Measurements from ENCODE around the gene CLDN9.

Gene CLDN9

DNA sequence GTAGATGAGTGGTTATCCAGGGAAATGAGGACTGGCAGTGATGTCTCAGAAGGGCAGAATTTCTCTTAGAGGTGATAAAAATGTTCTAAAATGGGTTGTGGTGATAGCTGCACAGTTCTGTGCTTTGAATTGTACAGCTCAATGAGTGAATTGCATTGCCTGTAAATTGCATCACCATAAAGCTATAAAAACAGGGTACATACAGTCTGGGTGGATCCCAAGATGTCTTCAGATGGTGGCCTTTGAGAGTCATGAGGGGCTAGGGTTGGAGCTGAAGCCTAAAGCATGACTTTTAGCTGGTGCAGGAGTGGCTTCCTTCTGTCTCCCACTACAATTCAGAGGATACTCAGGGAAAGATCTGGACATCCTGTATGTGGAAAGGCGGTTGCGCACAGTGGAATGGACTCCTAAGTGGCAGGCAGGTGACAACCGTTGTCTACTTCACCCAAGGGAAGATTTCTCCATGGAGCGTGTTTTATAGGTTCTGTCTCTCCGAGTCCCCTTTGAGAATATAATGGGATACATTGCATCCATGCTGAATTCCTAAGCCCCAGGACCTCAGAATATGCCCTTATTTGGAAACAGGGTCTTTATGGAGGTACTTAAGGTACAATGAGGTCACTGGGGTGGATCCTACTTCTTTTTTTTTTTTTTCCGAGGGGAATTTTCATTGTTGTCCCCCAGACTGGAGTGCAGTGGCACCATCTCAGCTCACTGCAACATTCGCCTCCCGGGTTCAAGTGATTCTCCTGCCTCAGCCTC lies 51.1 kb downstream of the CLDN9 start:
- no peaks in the 10 kb centered on the region for H3K36me3 Mint-ChIP-seq
- ATAC-seq (replicated peaks) (no peak), DNase-seq (no peak)
- peaks cover 11 to 12% of the 10 kb centered on the region in 2 donors for H3K4me1 Mint-ChIP-seq
- H3K27me3 Mint-ChIP-seq: no peaks in the 10 kb centered on the region
- no peak overlapping the region for H3K27ac Mint-ChIP-seq
- no peak overlapping the region for H3K4me3 Mint-ChIP-seq
- H3K9me3 Mint-ChIP-seq: no peaks in the 10 kb centered on the region
